ENCODE measurements around the gene XPO5.

- no peak for TF ChIP-seq CTCF (IDR thresholded peaks at IDR 0.05)
- TF ChIP-seq GABPB1 (CRISPR knock-in tag; IDR thresholded peaks at IDR 0.05): no peak
- TF ChIP-seq FOXK1 (CRISPR knock-in tag; IDR thresholded peaks at IDR 0.05): no peak
- no peak for TF ChIP-seq CBFB (CRISPR knock-in tag; IDR thresholded peaks at IDR 0.05; ENCODE audit: low read depth)
- TF ChIP-seq PRDM15 (CRISPR knock-in tag; IDR thresholded peaks at IDR 0.05): no peak
- no peak for TF ChIP-seq MAX (CRISPR knock-in tag; IDR thresholded peaks at IDR 0.05)
- no peak for TF ChIP-seq NFATC4 (CRISPR knock-in tag; IDR thresholded peaks at IDR 0.05)
- no peak for TF ChIP-seq ZBTB21 (CRISPR knock-in tag; IDR thresholded peaks at IDR 0.05; ENCODE audit: borderline replicate concordance)
Observed at GRCh38 chr6:43499028-43499815, 76.6 kb downstream of the XPO5 start.

Measured in WTC11 (cell line).